Uterus (tissue), 2 donors: ENCODE measurements around the gene OR13C5.

Source experiments
- CTCF ChIP-seq, 4 experiments: fragments of 200-600 bp in 2 of 4; fragments of 450-650 bp in 2 of 4; sonication (generic) in 2 of 4; IDR thresholded peaks; one replicate each; pipeline ENCODE4 v1.5.1; 2016 to 2019; ENCODE audit warnings: antibody characterized with exemption in 4 of 4, mild to moderate bottlenecking in 2 of 4, moderate library complexity in 1 of 4
- POLR2A ChIP-seq, 2 donors: fragments of 450-650 bp; IDR thresholded peaks; one replicate each; pipeline ENCODE4 v1.6.1; 2016; ENCODE audit warnings: antibody characterized with exemption in 2 of 2, mild to moderate bottlenecking in 1 of 2, moderate library complexity in 1 of 2

DNA sequence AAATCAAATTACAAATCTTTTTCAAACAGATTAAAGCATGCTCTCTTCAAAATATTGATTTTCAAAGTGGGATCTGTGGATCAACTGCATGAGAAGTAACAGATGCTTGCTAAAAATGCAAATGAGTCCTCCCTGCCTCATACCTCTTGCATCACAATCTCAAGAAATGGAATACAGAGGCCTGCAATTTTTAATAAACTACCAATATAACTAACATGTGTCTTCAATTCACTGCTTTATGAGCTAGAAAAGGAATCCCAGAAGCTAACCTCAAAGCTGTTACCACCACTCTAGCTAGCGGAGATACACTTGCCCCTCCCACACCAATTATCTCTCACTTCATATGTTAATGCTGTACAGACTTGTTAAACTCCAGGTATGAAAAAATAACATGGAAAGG lies 9.6 kb downstream of the OR13C5 start:
- TF ChIP-seq POLR2A (IDR thresholded peaks at IDR 0.05) (no peak), CTCF (IDR thresholded peaks at IDR 0.05) (no peak)
